K562 (cell line): Measurements from ENCODE around the gene LONP1. TPM values are rescaled to one million over a fixed set of nuclear protein-coding genes. Genes with fewer than 3 reads are reported as not detected.

Source experiments
- ARID1B ChIP-seq: fragments of 450-650 bp; IDR thresholded peaks from 2 replicates; pipeline ENCODE4 v1.6.1; 2016; ENCODE audit warnings: antibody characterized with exemption, mild to moderate bottlenecking, inconsistent platforms
- CTBP1 ChIP-seq: fragments of 450-650 bp; IDR thresholded peaks from 2 replicates; pipeline ENCODE4 v1.6.1; 2016; ENCODE audit warnings: borderline replicate concordance
- HCFC1 ChIP-seq: IDR thresholded peaks from 2 replicates; pipeline ENCODE4 v1.6.1; 2012; ENCODE audit warnings: low read depth, low read length, improper control_type of control experiment
- HLTF ChIP-seq: fragments of 450-650 bp; IDR thresholded peaks from 2 replicates; pipeline ENCODE4 v1.6.1; 2016
- MCM5 ChIP-seq: fragments of 450-650 bp; IDR thresholded peaks from 2 replicates; pipeline ENCODE4 v1.6.1; 2016; ENCODE audit warnings: low read depth
- NCOA1 ChIP-seq: fragments of 450-650 bp; IDR thresholded peaks from 2 replicates; pipeline ENCODE4 v1.6.1; 2016; ENCODE audit warnings: low read depth
- NFE2 ChIP-seq: IDR thresholded peaks from 2 replicates; pipeline ENCODE4 v1.6.1; 2014; ENCODE audit warnings: antibody characterized with exemption, low read depth
- POU5F1 ChIP-seq: fragments of 150-350 bp; IDR thresholded peaks from 2 replicates; pipeline ENCODE4 v1.6.1; 2014; ENCODE audit warnings: borderline replicate concordance, low read length, low read depth, mild to moderate bottlenecking; ENCODE audit not compliant: partially characterized antibody
- PTRF ChIP-seq: fragments of 450-650 bp; IDR thresholded peaks from 2 replicates; pipeline ENCODE4 v1.6.1; 2016; ENCODE audit warnings: mild to moderate bottlenecking, missing genetic modification characterization, missing compliant biosample characterization
- PTTG1 ChIP-seq: fragments of 450-650 bp; IDR thresholded peaks from 2 replicates; pipeline ENCODE4 v1.6.1; 2016; ENCODE audit warnings: low read depth, mild to moderate bottlenecking, missing genetic modification characterization, missing compliant biosample characterization
- SMAD3 ChIP-seq: fragments of 450-650 bp; formaldehyde crosslinking; conservative IDR thresholded peaks from 2 replicates; pipeline ENCODE4 v1.4.0; 2020; ENCODE audit warnings: mild to moderate bottlenecking
- SNRNP70 ChIP-seq: fragments of 200-400 bp; formaldehyde crosslinking; optimal IDR thresholded peaks from 2 replicates; pipeline ENCODE3; 2017; ENCODE audit warnings: low read depth, low read length
- TRIM24 ChIP-seq, 2 experiments: fragments of 450-650 bp; IDR thresholded peaks; 2 replicates each; pipeline ENCODE4 v1.6.1; 2016
- ZBTB40 ChIP-seq, 2 experiments: fragments of 450-650 bp in 1 of 2; sonication (generic) in 1 of 2; formaldehyde crosslinking in 1 of 2; IDR thresholded peaks; 2 replicates each; pipeline versions ENCODE4 v1.7.1 to v1.9.0; 2016 to 2022; ENCODE audit warnings: inconsistent platforms in 1 of 2, mild to moderate bottlenecking in 1 of 2, missing genetic modification reagents in 1 of 2
- ZBTB8A ChIP-seq: fragments of 450-650 bp; IDR thresholded peaks from 2 replicates; pipeline ENCODE4 v1.6.1; 2018; ENCODE audit warnings: mild to moderate bottlenecking, moderate library complexity; ENCODE audit not compliant: partially characterized antibody
- ZFP1 ChIP-seq: fragments of 450-650 bp; formaldehyde crosslinking; IDR thresholded peaks from 2 replicates; pipeline ENCODE4 v1.4.0; 2020; ENCODE audit warnings: mild to moderate bottlenecking, mixed read lengths
- ZNF584 ChIP-seq: fragments of 200-800 bp; sonication (Bioruptor generic); IDR thresholded peaks from 2 replicates; pipeline ENCODE4 v1.6.1; 2016; ENCODE audit warnings: low read depth, mild to moderate bottlenecking, missing genetic modification characterization, missing compliant biosample characterization
- ZNF780A ChIP-seq: fragments of 250-450 bp; sonication (Bioruptor Pico); IDR thresholded peaks from 2 replicates; pipeline ENCODE4 v1.5.0; 2021; ENCODE audit warnings: mild to moderate bottlenecking
- polyA plus RNA-seq, 8 experiments: library from polyadenylated mRNA; depleted of rRNA in 4 of 8; stranded (reverse) in 5 of 8; unstranded in 3 of 8; fragments of >200 nt; fragmentation: Nextera tagmentation in 2 of 8; fragmentation: Illumina TruSeq in 1 of 8; extraction: Ambion mirVana in 2 of 8; extraction: Trizol in 1 of 8; gene quantifications; 2 replicates each; pipeline versions ENCODE4 v1.2.1 to v1.2.3, GENCODE V29; 2011 to 2014; ENCODE audit warnings: inconsistent platforms in 1 of 8, missing spikeins in 1 of 8
- total RNA-seq, 7 experiments: library from RNA; depleted of rRNA in 6 of 7; stranded (reverse); fragments of >200 nt in 6 of 7; fragmentation: Illumina TruSeq in 2 of 7; extraction: Trizol in 2 of 7; gene quantifications; 2 replicates each; pipeline versions ENCODE4 v1.2.1 to v1.2.3, GENCODE V29; 2011 to 2021; ENCODE audit warnings: low replicate concordance in 1 of 7

The LONP1 gene
- total and polyA plus RNA-seq, 9 of the 15 experiments (the other 6 are each of a cell fraction or from before 2014, with no cell fraction given), result 1.1 to 238 (median 84.5) TPM

- peak; percentile 50 for TF ChIP-seq SNRNP70
- TF ChIP-seq NCOA1, result no peak
- TF ChIP-seq ZBTB40 (IDR thresholded peaks at IDR 0.05), result no peak
- TF ChIP-seq ZBTB40 (CRISPR knock-in tag; IDR thresholded peaks at IDR 0.05), result no peak; the same call in 1 of the 2 replicates
- no peak for TF ChIP-seq HLTF
- TF ChIP-seq HCFC1, result no peak
- TF ChIP-seq MCM5, result no peak
- no peak for TF ChIP-seq ZNF780A (CRISPR knock-in tag)
- TF ChIP-seq ARID1B, result no peak
- no peak for TF ChIP-seq ZNF584 (CRISPR knock-in tag)
- TF ChIP-seq PTTG1, result no peak
- TF ChIP-seq SMAD3 (CRISPR knock-in tag), result no peak
- no peak for TF ChIP-seq ZBTB8A
- no peak for TF ChIP-seq PTRF
- TF ChIP-seq TRIM24 (IDR thresholded peaks at IDR 0.05), result no peak
- TF ChIP-seq CTBP1, result 0 out of 2 replicates have a peak, but pooled peaks have one; percentile 20
- TF ChIP-seq POU5F1, result no peak
- no peak for TF ChIP-seq NFE2
- TF ChIP-seq ZFP1 (CRISPR knock-in tag), result no peak
Observed at GRCh38 chr19:5691822-5692722, 27.9 kb downstream of the LONP1 start (continued).
